Sigmoid colon (tissue), 4 donors: ENCODE measurements around the gene RNF144B.

Experiments
- CTCF ChIP-seq, 4 experiments: fragments of 450-650 bp in 3 of 4; fragments of 200-600 bp in 1 of 4; IDR thresholded peaks; one replicate each; pipeline ENCODE4 v1.5.1; 2016 to 2019; ENCODE audit warnings: antibody characterized with exemption in 4 of 4, mild to moderate bottlenecking in 3 of 4, moderate library complexity in 2 of 4
- EP300 ChIP-seq, 4 donors: sonication (generic); formaldehyde crosslinking; IDR thresholded peaks; one replicate each; pipeline ENCODE4 v1.6.1; 2017; ENCODE audit warnings: antibody characterized with exemption in 4 of 4
- POLR2A ChIP-seq, 2 donors: fragments of 450-650 bp; IDR thresholded peaks; one replicate each; pipeline ENCODE4 v1.6.1; 2016; ENCODE audit warnings: antibody characterized with exemption in 2 of 2, mild to moderate bottlenecking in 2 of 2, moderate library complexity in 2 of 2
- POLR2AphosphoS5 ChIP-seq, 4 donors: sonication (generic); formaldehyde crosslinking; IDR thresholded peaks; one replicate each; pipeline ENCODE4 v1.6.1; 2017; ENCODE audit warnings: antibody characterized with exemption in 4 of 4

- TF ChIP-seq POLR2A (IDR thresholded peaks at IDR 0.05) (no peak), CTCF (IDR thresholded peaks at IDR 0.05) (no peak), EP300 (IDR thresholded peaks at IDR 0.05) (no peak), POLR2AphosphoS5 (IDR thresholded peaks at IDR 0.05) (no peak)
These were observed 57.0 kb downstream of the RNF144B start for GRCh38 chr6:18444111-18444510.
